Eye (tissue), 1 donor: ENCODE results near the gene GRHL3.

ENCODE experiments used
- DNase-seq: peaks from one replicate; pipeline ENCODE4 v3.0.0-alpha.2; 2015

Gene GRHL3

DNA sequence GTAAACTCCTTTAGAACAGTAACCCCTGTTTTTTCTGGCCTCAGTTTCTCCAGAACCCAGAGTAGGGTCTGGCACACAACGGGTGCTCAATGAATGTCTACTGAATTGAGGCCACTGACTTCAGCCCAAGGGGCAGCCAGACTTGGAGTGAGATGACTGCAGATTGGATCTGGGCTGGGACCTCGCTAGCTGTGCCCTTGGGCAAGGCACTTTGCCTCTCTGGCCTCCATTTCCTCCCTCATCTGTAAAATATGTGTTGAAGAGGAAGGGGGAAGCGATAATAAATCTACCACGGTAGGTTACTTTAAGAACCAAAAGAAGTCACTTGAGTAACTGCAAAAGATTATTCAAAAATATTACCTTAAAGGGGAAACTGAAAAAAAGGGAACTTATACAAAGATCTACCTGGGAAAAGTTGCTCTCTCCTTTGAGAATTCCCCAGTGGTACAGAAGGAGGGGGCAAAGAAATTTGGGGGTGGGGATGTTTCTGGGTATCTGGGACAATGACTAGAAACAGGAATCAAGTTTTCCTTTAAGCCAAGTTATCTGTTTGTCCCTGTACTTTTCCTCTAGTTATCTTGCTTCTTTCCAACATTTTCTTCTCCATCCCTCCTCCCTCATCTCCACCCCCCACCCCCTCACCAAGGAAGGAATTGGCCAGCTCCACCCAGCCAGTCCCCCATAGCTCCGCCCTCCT lies 394 bp upstream of the GRHL3 start:
- DNase-seq, result no peak

- DNase-seq, result no peak
These were observed 805 bp downstream of the GRHL3 start for GRCh38 chr1:24319962-24320361.

- DNase-seq, result peak; percentile 36
These were observed 2.0 kb downstream of the GRHL3 start for GRCh38 chr1:24321126-24321525.

DNA sequence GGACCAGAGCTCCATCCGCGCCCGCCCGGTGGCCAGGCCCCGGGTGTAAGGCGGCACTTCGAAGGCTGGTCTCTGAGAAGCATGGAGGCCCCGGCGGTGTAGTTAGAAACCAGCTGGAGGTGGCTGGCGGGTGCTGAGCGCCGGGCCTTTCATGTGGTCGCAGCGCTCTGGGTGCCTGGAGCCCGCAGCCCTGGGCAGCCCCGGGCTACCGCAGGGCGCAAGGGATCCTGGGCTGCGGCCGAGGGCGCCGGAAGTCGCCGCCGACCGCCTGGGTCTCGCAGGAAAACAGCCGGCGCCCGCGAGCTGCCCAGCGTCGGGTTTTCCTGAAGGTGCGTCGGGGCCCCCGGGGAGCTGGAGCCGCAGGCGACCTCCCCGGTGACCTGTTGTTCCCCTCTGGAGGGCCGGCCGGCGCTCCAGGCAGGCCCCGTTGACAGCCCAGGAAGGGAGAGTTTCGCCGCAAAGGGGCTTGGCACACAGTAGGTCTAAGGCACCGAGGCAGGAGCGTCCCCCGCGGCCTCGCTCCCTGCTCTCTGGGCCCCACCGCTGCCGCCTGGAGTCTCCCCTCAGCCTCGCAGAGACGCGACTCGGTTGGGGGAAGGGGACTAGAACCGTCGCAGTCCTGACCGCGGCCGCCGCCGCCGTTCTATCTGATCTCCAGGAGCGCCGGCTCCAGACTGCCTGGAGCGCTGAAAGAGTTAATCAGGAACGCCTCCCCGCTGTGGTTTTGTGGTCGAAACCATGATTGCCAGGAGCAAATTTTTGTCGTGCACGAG lies 2.7 kb downstream of the GRHL3 start:
- DNase-seq, result peak; percentile 87

GRCh38 chr1:24322470-24323177 lies 3.5 kb downstream of the GRHL3 start:
- DNase-seq, result no peak

DNA sequence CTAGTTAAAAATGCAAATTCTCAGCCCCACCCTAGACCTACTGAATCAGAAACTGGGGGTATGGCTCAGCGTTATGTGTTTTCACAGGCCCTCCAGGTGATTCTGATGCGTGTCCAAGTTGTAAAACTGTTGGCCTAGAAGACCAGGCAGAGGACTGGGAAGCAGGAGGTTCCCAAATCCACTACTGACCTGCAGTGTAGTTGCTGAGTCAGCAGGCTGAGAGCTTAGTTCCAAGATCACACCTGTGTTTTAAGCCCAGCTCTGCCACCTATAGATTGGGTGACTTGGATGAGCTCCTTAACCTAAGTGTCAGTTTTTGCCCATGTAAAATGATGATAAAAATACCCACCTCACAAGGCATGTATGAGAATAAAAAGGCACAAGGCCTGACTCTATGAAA lies 4.1 kb downstream of the GRHL3 start:
- no peak for DNase-seq

DNA sequence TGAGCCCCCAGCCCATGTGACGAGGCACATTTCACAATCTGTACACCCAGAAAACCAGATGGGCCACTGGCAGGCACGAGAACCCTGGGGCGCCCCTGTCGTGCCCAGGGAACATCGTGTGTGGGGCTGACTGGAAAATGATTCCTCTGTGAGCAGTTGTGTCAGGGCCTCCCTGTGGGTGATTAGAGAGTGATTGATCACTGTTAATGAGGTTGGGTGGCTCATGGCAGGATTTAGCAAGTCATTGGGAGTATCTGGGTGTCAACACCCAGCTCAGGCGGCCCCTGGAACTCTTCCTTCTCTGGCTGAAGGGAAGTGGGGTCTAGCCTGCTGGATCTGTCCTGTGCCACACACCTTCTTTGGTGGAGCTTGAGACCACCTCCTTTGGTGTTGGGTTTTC lies 5.7 kb downstream of the GRHL3 start:
- no peak for DNase-seq

DNA sequence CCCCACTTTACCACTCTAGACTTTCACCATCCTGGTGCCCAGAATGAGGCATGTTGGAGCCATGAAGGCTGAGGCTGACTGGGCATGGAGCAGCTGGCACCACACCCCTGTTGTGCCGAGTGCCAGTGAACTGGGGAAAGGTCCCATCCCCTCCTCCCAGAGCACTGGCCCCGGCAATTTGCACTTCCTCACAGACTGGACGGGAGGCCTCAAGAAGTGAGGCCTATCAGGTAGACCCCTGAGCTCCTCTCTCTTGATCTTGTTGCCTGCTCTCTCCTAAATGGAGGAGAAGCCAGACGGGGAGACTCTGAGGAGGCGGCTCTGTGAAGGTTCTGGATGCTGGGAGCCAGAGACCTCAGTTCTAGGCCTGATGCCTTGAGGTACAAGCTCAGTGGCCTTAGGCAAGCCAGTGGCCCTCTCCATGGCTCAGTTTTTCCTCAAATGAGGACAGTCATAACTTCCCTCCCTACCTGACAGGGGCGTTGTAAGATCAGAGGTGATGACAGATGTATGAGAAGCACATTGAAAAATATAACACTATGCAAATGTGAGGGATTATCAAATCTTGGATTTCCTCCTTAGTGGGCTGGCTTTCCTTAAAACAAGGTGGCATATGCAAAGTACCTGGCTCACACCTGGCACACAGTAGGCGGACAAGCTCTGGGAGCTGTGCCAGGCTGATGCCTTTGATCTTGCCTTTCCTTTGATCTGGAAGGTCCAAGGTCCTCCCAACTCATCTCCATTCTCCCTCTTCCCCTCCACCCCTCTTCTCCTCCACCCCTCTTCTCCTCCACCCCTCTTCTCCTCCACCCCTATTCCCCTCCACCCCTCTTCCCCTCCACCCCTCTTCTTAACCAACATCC lies 6.7 kb downstream of the GRHL3 start:
- DNase-seq, result no peak

DNA sequence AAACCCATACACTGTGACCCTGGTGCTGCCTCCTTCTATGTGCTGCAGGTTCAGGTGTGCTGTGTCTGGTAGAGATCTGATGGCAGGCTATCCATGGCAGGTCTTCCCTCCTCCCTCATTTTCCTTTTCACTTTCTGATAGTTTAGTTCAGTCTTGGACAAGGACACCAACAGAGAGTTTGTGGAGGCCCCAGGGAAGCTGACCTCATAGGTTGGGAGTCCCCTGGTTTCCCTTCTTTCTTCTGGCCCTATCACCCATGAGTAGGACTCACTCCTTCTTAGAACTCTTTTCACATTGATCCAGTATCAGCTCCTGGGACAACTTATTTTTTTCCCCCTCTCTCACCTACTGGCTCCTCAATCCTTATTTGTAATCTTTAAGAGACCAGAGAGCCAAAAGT lies 8.3 kb downstream of the GRHL3 start:
- DNase-seq, result no peak

GRCh38 chr1:24327891-24328290 lies 8.7 kb downstream of the GRHL3 start:
- DNase-seq, result no peak

DNA sequence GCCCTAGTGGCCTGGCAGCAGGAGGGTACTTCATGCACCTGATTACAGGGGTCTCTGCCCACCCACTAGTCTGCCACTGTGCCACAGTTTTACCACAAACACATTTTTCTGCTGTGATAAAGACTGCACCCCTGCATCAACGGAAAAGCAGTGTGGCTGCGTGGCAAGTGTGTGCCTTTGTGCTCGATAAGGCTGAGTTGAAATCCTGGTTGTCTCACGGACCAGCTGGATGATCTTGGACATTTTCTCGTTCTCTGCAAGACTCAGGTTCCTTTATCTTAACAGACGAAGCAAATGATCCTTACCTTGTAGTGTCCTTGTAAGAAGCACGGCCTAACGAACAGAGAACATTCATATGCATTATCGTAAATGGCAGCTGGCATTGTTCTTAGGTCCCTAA lies 10.2 kb downstream of the GRHL3 start:
- DNase-seq, result no peak

DNA sequence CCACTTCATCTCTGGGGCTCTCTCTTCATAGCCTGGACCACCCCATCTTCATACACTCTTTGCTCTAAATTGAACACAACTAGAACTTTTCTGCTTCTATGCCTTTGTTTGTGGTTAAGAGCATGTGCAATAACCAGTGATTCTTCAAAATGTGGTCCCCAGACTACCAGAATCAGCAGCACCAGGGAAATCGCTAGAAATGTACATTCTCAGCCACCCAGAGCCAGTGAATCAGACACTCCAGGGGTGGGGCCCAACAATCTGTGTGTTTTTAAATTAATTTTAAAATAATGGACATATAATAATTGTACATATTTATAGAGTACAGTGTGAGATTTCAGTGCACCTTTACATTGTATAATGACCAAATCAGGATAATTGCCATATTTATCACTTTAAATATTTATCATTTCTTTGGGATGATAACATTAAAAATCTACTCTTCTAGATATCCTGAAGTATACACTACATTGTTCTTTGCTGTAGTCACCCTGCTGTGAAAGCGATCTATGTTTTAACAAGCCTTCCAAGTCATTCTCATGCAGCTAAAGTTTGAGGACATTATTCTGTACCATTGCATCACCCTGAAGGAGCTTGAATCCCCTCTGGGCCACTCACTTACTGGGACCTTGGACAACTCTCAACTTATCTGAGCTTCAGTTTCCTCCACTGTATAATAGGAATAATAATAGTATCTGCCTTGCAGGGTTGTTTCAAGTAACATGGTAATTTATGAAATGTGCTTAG lies 10.8 kb downstream of the GRHL3 start:
- no peak for DNase-seq

GRCh38 chr1:24331961-24332673 lies 13.0 kb downstream of the GRHL3 start:
- no peak for DNase-seq

GRCh38 chr1:24336075-24336474 lies 16.9 kb downstream of the GRHL3 start:
- no peak for DNase-seq

DNA sequence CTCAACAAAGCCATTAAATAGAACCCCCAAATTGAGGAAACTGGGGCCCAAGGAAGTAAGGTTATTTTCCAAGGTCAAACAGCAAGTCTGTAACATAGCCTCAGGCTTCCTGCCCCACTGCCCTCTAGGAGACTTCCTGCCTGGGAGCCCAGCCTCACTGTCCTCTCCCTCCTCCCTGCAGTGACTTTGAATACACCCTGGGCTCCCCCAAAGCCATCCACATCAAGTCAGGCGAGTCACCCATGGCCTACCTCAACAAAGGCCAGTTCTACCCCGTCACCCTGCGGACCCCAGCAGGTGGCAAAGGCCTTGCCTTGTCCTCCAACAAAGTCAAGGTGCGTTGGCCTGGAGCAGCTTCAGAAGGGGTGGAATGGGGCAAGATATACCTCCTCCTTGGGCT lies 18.3 kb downstream of the GRHL3 start:
- no peak for DNase-seq

GRCh38 chr1:24338447-24338846 lies 19.3 kb downstream of the GRHL3 start:
- no peak for DNase-seq

- DNase-seq, result no peak
These were observed 20.8 kb downstream of the GRHL3 start for GRCh38 chr1:24339996-24340395.

GRCh38 chr1:24340770-24341169 lies 21.6 kb downstream of the GRHL3 start:
- no peak for DNase-seq

GRCh38 chr1:24341260-24341659 lies 22.1 kb downstream of the GRHL3 start:
- DNase-seq, result peak; percentile 38

GRCh38 chr1:24343412-24344089 lies 24.4 kb downstream of the GRHL3 start:
- no peak for DNase-seq
